Endothelial cell of umbilical vein (primary cell): Measurements from ENCODE around the gene FSD1L. TPM values are rescaled to one million over a fixed set of nuclear protein-coding genes. Genes with fewer than 3 reads are reported as not detected.

Experiments used
- BruUV-seq: library from RNA; stranded (reverse); fragments of 400-500 nt; replicated peaks from 2 replicates; lab custom pipeline; 2021; lab: Mats Ljungman, UMichigan
- CTCF ChIA-PET: fragments of 300-600, 350-600 bp; sonication (Branson Sonifier 250); formaldehyde crosslinking; loops from one replicate; lab custom pipeline; 2021; ENCODE audit warnings: antibody characterized with exemption, inconsistent platforms; lab: Charles Lee
- POLR2A ChIA-PET: fragments of 300-600, 350-600 bp; sonication (Branson Sonifier 250); formaldehyde crosslinking; loops from one replicate; lab custom pipeline; 2021; ENCODE audit warnings: antibody characterized with exemption, inconsistent platforms; lab: Charles Lee
- DNase-seq: peaks from one replicate; pipeline ENCODE4 v3.0.0-alpha.2; 2011; ENCODE audit warnings: low read depth, low spot score
- FAIRE-seq: peaks from 2 replicates; lab custom pipeline; 2011; peaks lifted over from hg19 to GRCh38; lab: Jason Lieb, UNC
- H2AFZ ChIP-seq: 2 replicates; pipeline ENCODE4 v1.6.0; 2012; ENCODE audit warnings: low read depth, low read length, control low read depth, inconsistent platforms
- H3K27ac ChIP-seq: 2 replicates; pipeline ENCODE4 v1.5.1; 2011; ENCODE audit warnings: low read depth, mild to moderate bottlenecking, control low read depth, low read length, moderate library complexity; ENCODE audit not compliant: insufficient read depth
- H3K27me3 ChIP-seq, 2 experiments: 2 replicates each; pipeline versions ENCODE4 v1.6.0 to v1.6.1; 2011; ENCODE audit warnings: low read length in 2 of 2, mixed read lengths in 1 of 2; ENCODE audit not compliant: control insufficient read depth in 2 of 2, insufficient read depth in 2 of 2
- H3K36me3 ChIP-seq, 2 experiments: 2 replicates in 1 of 2; 3 replicates in 1 of 2; pipeline ENCODE4 v1.5.1; 2011; ENCODE audit warnings: low read length in 2 of 2, mild to moderate bottlenecking in 1 of 2, moderate library complexity in 1 of 2; ENCODE audit not compliant: control insufficient read depth in 2 of 2, insufficient read depth in 2 of 2; ENCODE audit errors: extremely low read depth in 1 of 2
- H3K4me1 ChIP-seq: 3 replicates; pipeline ENCODE4 v1.5.1; 2011; ENCODE audit warnings: mild to moderate bottlenecking, low read length; ENCODE audit not compliant: control insufficient read depth, insufficient read depth; ENCODE audit errors: extremely low read depth
- H3K4me2 ChIP-seq: 2 replicates; pipeline ENCODE4 v1.6.1; 2011; ENCODE audit warnings: low read length, control low read depth, mixed read lengths; ENCODE audit not compliant: insufficient read depth
- H3K4me3 ChIP-seq, 3 experiments: fragments of 200-600 bp in 1 of 3; sonication (generic), shearing (Covaris generic) in 1 of 3; replicated peaks in 1 of 3; 2 replicates each; pipeline ENCODE4 v1.5.1; 2011 to 2016; ENCODE audit warnings: control low read depth in 3 of 3, low read length in 3 of 3, mild to moderate bottlenecking in 2 of 3, inconsistent platforms in 1 of 3, low read depth in 1 of 3, moderate library complexity in 1 of 3; ENCODE audit not compliant: insufficient read depth in 1 of 3
- H3K79me2 ChIP-seq: 2 replicates; pipeline ENCODE4 v1.6.0; 2012; ENCODE audit warnings: low read length, inconsistent platforms; ENCODE audit not compliant: control insufficient read depth, insufficient read depth
- H3K9ac ChIP-seq: replicated peaks from 2 replicates; pipeline ENCODE3; 2011; ENCODE audit warnings: low read length, control low read depth; ENCODE audit not compliant: insufficient read depth; ENCODE audit errors: extremely low read depth
- H3K9me1 ChIP-seq: replicated peaks from 3 replicates; pipeline ENCODE4 v1.6.0; 2011; ENCODE audit warnings: mild to moderate bottlenecking, low read length; ENCODE audit not compliant: control insufficient read depth, insufficient read depth; ENCODE audit errors: extremely low read depth
- H3K9me3 ChIP-seq: replicated peaks from 2 replicates; pipeline ENCODE4 v1.5.1; 2012; ENCODE audit warnings: low read length, inconsistent platforms; ENCODE audit not compliant: control insufficient read depth, insufficient read depth
- H4K20me1 ChIP-seq: replicated peaks from 2 replicates; pipeline ENCODE3; 2011; ENCODE audit warnings: mild to moderate bottlenecking, low read length; ENCODE audit not compliant: control insufficient read depth, insufficient read depth; ENCODE audit errors: extremely low read depth
- CTCF ChIP-seq, 2 donors: IDR thresholded peaks; 1 replicate in 1 of 2; 2 replicates in 1 of 2; pipeline ENCODE4 v1.5.1; 2011; ENCODE audit warnings: low read length in 2 of 2, mild to moderate bottlenecking in 2 of 2, moderate library complexity in 2 of 2, control low read depth in 1 of 2, inconsistent platforms in 1 of 2, low read depth in 1 of 2; ENCODE audit not compliant: insufficient read depth in 1 of 2; ENCODE audit errors: extremely low read depth in 1 of 2
- FOS ChIP-seq: IDR thresholded peaks from 2 replicates; pipeline ENCODE4 v1.6.1; 2011; ENCODE audit warnings: mild to moderate bottlenecking, low read length, moderate library complexity, borderline replicate concordance; ENCODE audit not compliant: insufficient read depth
- GATA2 ChIP-seq: IDR thresholded peaks from 2 replicates; pipeline ENCODE4 v1.7.0; 2011; ENCODE audit warnings: low read depth, mild to moderate bottlenecking, moderate library complexity, mixed read lengths, low read length; ENCODE audit not compliant: insufficient read length, insufficient read depth
- JUN ChIP-seq: IDR thresholded peaks from 2 replicates; pipeline ENCODE4 v1.6.1; 2011; ENCODE audit warnings: borderline replicate concordance, low read depth; ENCODE audit not compliant: insufficient read length, insufficient read depth
- MAX ChIP-seq: IDR thresholded peaks from 2 replicates; pipeline ENCODE4 v1.6.1; 2011; ENCODE audit not compliant: insufficient read depth, insufficient read length
- MYC ChIP-seq: IDR thresholded peaks from one replicate; pipeline ENCODE4 v1.6.1; 2011; ENCODE audit warnings: mild to moderate bottlenecking, low read depth, low read length
- POLR2A ChIP-seq: IDR thresholded peaks from 2 replicates; pipeline ENCODE4 v1.6.1; 2012; ENCODE audit warnings: low read depth, mild to moderate bottlenecking, control low read depth, low read length
- POLR2AphosphoS5 ChIP-seq: IDR thresholded peaks from 2 replicates; pipeline ENCODE4 v1.6.1; 2012; ENCODE audit warnings: low read depth, mild to moderate bottlenecking, control low read depth, low read length, moderate library complexity; ENCODE audit not compliant: insufficient read depth
- dilution Hi-C: fragments of 300-500 bp; cut with MboI; formaldehyde crosslinking; loops from one replicate; pipeline ENCODE4 v1.15.0; 2019; ENCODE audit warnings: low sequenced_read_pairs; ENCODE audit not compliant: extremely low pct_ligation_motif_present
- intact Hi-C: fragments of 100-400 bp; cut with micrococcal nuclease; formaldehyde crosslinking; loops from one replicate; pipeline ENCODE4 v1.10.0; 2022
- polyA plus RNA-seq, 4 experiments: library from polyadenylated mRNA; depleted of rRNA in 3 of 4; stranded (reverse) in 3 of 4; unstranded in 1 of 4; fragments of >200 nt; gene quantifications; 2 replicates each; pipeline versions ENCODE4 v1.2.1 to v1.2.3, GENCODE V29; 2011 to 2012; ENCODE audit warnings: missing spikeins in 1 of 4
- total RNA-seq: library from RNA; stranded (reverse); gene quantifications from 2 replicates; pipeline ENCODE4 v1.2.3, GENCODE V29; 2021

The FSD1L gene
- total and polyA plus RNA-seq, 2 donors (not counting 3 experiments of a cell fraction or from before 2014, with no cell fraction given), result 0.69 to 8.5 TPM

GRCh38 chr9:105419816-105420597 lies 27.8 kb upstream of the FSD1L start:
- dilution Hi-C loops, result no loop called here
- ChIA-PET CTCF (interaction anchor here (2.0 kb wide), 1 partner anchor 298 kb away, joined by 5 read pairs; no protein-coding TSS in a partner anchor), POLR2A (no interaction called here)
- Histone ChIP-seq H3K9ac (no peak overlapping the region), H3K4me3 (no peak overlapping the region), H3K36me3 (no peaks in the 10 kb centered on the region), H4K20me1 (no peaks in the 10 kb centered on the region), H3K27me3 (no peaks in the 10 kb centered on the region), H3K9me3 (no peaks in the 10 kb centered on the region), H3K4me1 (no peaks in the 10 kb centered on the region), H2AFZ (no peak overlapping the region), H3K27ac (no peak overlapping the region), H3K4me2 (no peak overlapping the region), H3K79me2 (no peaks in the 10 kb centered on the region), H3K9me1 (no peaks in the 10 kb centered on the region)
- intact Hi-C loops, result no loop called here
- FAIRE-seq, result no peak
- no TSS peak for BruUV-seq
- TF ChIP-seq GATA2, result no peak
- TF ChIP-seq CTCF (IDR thresholded peaks at IDR 0.05; ENCODE audit: extremely low read depth in 1 of 2, insufficient read depth in 1 of 2, low read depth in 1 of 2, low read length in 2 of 2), result no peak
- no peak for TF ChIP-seq JUN
- DNase-seq, result no peak

GRCh38 chr9:105421154-105421553 lies 26.7 kb upstream of the FSD1L start:
- intact Hi-C loops (no loop called here), dilution Hi-C loops (no loop called here)
- ChIA-PET POLR2A (no interaction called here), CTCF (interaction anchor here (2.0 kb wide), 1 partner anchor 297 kb away, joined by 5 read pairs; no protein-coding TSS in a partner anchor)
- FAIRE-seq, result no peak
- no peak overlapping the region for H3K9ac ChIP-seq
- H3K9me1 ChIP-seq, result no peaks in the 10 kb centered on the region
- no peak for DNase-seq
- no peak overlapping the region for H2AFZ ChIP-seq
- no peaks in the 10 kb centered on the region for H4K20me1 ChIP-seq
- H3K27ac ChIP-seq, result no peak overlapping the region
- H3K4me3 ChIP-seq, result no peak overlapping the region
- H3K27me3 ChIP-seq, result no peaks in the 10 kb centered on the region
- H3K79me2 ChIP-seq, result no peaks in the 10 kb centered on the region
- H3K36me3 ChIP-seq, result no peaks in the 10 kb centered on the region
- TF ChIP-seq CTCF (IDR thresholded peaks at IDR 0.05; ENCODE audit: extremely low read depth in 1 of 2, insufficient read depth in 1 of 2, low read depth in 1 of 2, low read length in 2 of 2) (no peak), FOS (no peak), MYC (no peak), POLR2A (no peak), POLR2AphosphoS5 (no peak), MAX (no peak)
- no peaks in the 10 kb centered on the region for H3K4me1 ChIP-seq
- no peak overlapping the region for H3K4me2 ChIP-seq
- no peaks in the 10 kb centered on the region for H3K9me3 ChIP-seq
- BruUV-seq, result no TSS peak
